Gastrocnemius medialis (tissue), 4 donors: ENCODE data around the gene CPSF2. TPM values are rescaled to one million over a fixed set of nuclear protein-coding genes. Genes with fewer than 3 reads are reported as not detected.

Experiments used
- ATAC-seq, 2 donors: fragments of 150-250 bp; one replicate each; pipeline ENCODE4 v1.9.1; 2016
- DNase-seq, 2 donors: peaks; one replicate each; pipeline ENCODE4 v3.0.0-alpha.2; 2019
- H3K27ac ChIP-seq, 4 donors: fragments of 200-600 bp; sonication (generic); 1 replicate in 1 of 4; 2 replicates in 3 of 4; pipeline ENCODE4 v1.5.1; 2016 to 2018; ENCODE audit warnings: mild to moderate bottlenecking in 2 of 4, moderate library complexity in 1 of 4
- H3K27me3 ChIP-seq, 3 donors: fragments of 200-600 bp; sonication (generic) in 2 of 3; 1 replicate in 1 of 3; 2 replicates in 2 of 3; pipeline versions ENCODE4 v1.5.1 to v1.6.0; 2016 to 2019; ENCODE audit warnings: mild to moderate bottlenecking in 1 of 3, moderate library complexity in 1 of 3
- H3K36me3 ChIP-seq, 2 donors: fragments of 200-600 bp; sonication (generic) in 1 of 2; one replicate each; pipeline ENCODE4 v1.5.1; 2017 to 2018
- H3K4me1 ChIP-seq, 2 donors: fragments of 200-600 bp; sonication (generic) in 1 of 2; one replicate each; pipeline ENCODE4 v1.5.1; 2016 to 2017; ENCODE audit warnings: mild to moderate bottlenecking in 2 of 2
- H3K4me3 ChIP-seq, 4 donors: fragments of 200-600 bp; sonication (generic) in 3 of 4; 1 replicate in 1 of 4; 2 replicates in 3 of 4; pipeline ENCODE4 v1.5.1; 2016 to 2019; ENCODE audit warnings: mild to moderate bottlenecking in 2 of 4
- H3K9me3 ChIP-seq, 3 donors: fragments of 200-600 bp; sonication (generic) in 2 of 3; 1 replicate in 1 of 3; 2 replicates in 2 of 3; pipeline ENCODE4 v1.5.1; 2016 to 2019
- POLR2A ChIP-seq, 2 donors: fragments of 450-650 bp; IDR thresholded peaks; one replicate each; pipeline ENCODE4 v1.6.1; 2017; ENCODE audit warnings: antibody characterized with exemption in 2 of 2, mild to moderate bottlenecking in 2 of 2, moderate library complexity in 2 of 2
- in situ Hi-C, 4 donors: fragments of 200-750 bp; cut with MboI; loops; one replicate each; pipeline versions ENCODE4 v1.15.0 to v1.8.0; 2017; ENCODE audit warnings: low sequenced_read_pairs in 4 of 4
- intact Hi-C: fragments of 100-400 bp; cut with DNase I; formaldehyde crosslinking; loops from one replicate; pipeline ENCODE4 v1.15.1; 2023; ENCODE audit warnings: low total_unique reads
- total RNA-seq, 4 donors: library from RNA; depleted of rRNA; stranded (reverse); fragments of >200 nt; gene quantifications; one replicate each; pipeline versions ENCODE4 v1.1.0 to v1.2.3, GENCODE V29; 2016
- TF ChIP-seq, protein P1 (sequence below), 5 experiments: fragments of 450-650 bp in 3 of 5; fragments of 200-600 bp in 2 of 5; sonication (generic) in 2 of 5; IDR thresholded peaks in 4 of 5; conservative IDR thresholded peaks in 1 of 5; 1 replicate in 4 of 5; 2 replicates in 1 of 5; pipeline ENCODE4 v1.5.1; 2016 to 2019; ENCODE audit warnings: antibody characterized with exemption in 5 of 5, mild to moderate bottlenecking in 3 of 5, moderate library complexity in 3 of 5

CPSF2 gene
- total RNA-seq, 4 donors from 2014 or later, result 52.2 to 146 (median 58.6) TPM

DNA sequence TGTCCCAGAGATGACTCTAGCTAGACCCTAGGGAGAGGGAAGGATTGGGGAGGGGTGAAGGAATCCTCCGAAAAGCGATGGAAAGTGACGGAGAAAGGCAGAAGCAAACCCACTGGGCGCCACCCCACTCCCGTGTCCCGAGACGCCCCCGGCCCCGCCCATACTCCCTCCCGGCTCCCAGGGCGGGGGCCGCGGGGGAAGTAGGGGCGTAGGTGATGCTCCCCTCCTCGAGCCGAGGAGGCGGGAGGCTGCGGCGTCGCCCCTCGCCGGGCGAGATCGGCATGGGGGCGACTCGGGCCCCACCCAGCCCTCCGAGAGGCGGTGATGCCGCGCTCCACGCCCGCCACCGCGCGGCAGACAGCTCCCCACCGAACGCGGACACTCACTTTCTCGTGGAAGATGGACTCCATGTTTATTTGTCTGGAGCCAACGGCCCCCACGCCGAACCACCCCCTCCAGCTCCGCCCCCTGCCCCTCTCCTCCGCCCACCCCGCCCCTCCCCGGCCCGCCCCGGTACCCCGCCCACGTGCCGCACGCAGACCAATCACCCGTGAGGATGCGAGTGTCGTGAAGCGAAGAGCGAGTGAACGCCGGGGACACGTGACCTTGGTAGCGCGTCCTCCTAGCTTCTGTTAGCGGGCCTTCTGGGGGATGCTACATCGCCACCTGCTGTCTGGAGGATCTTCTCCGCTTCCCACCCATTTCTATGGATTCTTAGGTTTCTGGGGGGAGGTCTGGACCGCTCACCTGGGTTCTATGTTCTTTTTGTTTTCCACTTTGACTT, 15.4 kb upstream of the CPSF2 start, which contains the start of gene ATXN3:
Gene ATXN3 (minus strand): TSS at position 440 of the 784 bp plus-strand sequence. CDS start 30 bp downstream, at position 410.
- intact Hi-C loops (loop anchor here (1.0 kb wide), 2 partner anchors 15 to 66 kb away; partner anchors contain the start of genes CPSF2, NDUFB1 and TRIP11), in situ Hi-C loops (loop anchor here in 1 of 4 donors (5.0 to 25.0 kb wide), 3 partner anchors 69 to 681 kb away; partner anchors contain the start of genes GOLGA5 and PPP4R3A)
- Histone ChIP-seq H3K4me3 (peak within 1 kb of the TSS; percentile 92 to 98 (median 95)), H3K27me3 (no peaks in the 10 kb centered on the region), H3K9me3 (no peaks in the 10 kb centered on the region), H3K27ac (peak within 1 kb of the TSS; percentile 96 to 97 (median 97)), H3K4me1 (peaks cover 10 to 24% of the 10 kb centered on the region in 2 donors), H3K36me3 (no peaks in the 10 kb centered on the region)
- TF ChIP-seq, protein P1, sequence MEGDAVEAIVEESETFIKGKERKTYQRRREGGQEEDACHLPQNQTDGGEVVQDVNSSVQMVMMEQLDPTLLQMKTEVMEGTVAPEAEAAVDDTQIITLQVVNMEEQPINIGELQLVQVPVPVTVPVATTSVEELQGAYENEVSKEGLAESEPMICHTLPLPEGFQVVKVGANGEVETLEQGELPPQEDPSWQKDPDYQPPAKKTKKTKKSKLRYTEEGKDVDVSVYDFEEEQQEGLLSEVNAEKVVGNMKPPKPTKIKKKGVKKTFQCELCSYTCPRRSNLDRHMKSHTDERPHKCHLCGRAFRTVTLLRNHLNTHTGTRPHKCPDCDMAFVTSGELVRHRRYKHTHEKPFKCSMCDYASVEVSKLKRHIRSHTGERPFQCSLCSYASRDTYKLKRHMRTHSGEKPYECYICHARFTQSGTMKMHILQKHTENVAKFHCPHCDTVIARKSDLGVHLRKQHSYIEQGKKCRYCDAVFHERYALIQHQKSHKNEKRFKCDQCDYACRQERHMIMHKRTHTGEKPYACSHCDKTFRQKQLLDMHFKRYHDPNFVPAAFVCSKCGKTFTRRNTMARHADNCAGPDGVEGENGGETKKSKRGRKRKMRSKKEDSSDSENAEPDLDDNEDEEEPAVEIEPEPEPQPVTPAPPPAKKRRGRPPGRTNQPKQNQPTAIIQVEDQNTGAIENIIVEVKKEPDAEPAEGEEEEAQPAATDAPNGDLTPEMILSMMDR (IDR thresholded peaks at IDR 0.05 in 4 of 5, conservative IDR thresholded peaks at IDR 0.05 in 1 of 5), result peak; percentile 51 to 86 (median 70)
- TF ChIP-seq POLR2A (IDR thresholded peaks at IDR 0.05), result peak; percentile 48 to 71
- peak; percentile 97 to 98 for DNase-seq
- ATAC-seq, result peak; percentile 91 to 95

- Histone ChIP-seq H3K27ac (no peak overlapping the region), H3K27me3 (no peaks in the 10 kb centered on the region), H3K9me3 (no peaks in the 10 kb centered on the region), H3K4me1 (peaks cover 14 to 21% of the 10 kb centered on the region in 2 donors), H3K36me3 (no peaks in the 10 kb centered on the region), H3K4me3 (no peak overlapping the region)
- ATAC-seq (no peak), DNase-seq (no peak)
- intact Hi-C loops, result no loop called here
- in situ Hi-C loops, result loop anchor here in 1 of 4 donors (5.0 to 25.0 kb wide), 3 partner anchors 71 to 679 kb away; partner anchors contain the start of genes GOLGA5 and PPP4R3A
- no peak for TF ChIP-seq POLR2A (IDR thresholded peaks at IDR 0.05)
- TF ChIP-seq, protein P1 (IDR thresholded peaks at IDR 0.05 in 4 of 5, conservative IDR thresholded peaks at IDR 0.05 in 1 of 5), result no peak
Measured at GRCh38 chr14:92108345-92109254, 13.2 kb upstream of the CPSF2 start.

DNA sequence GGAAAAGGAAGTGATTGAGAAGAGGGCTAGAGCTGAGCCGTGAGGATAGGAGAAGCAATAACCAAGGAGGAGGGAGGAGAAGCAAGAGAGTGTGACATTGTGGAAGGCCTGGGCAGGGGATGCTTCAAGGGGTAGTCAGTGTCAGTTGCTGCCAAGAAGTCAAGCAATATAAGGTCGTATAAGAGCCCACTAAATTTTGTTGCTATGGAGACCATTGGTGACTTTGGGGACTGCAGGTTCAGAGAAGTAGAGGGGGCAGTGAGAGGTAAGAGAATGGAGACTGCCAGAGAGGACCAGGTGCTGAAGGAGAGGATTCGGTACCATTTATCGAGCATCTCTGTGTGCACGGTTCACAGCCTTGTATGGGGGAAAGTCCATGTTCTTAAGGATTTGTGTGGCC, 12.3 kb upstream of the CPSF2 start:
- in situ Hi-C loops (loop anchor here in 1 of 4 donors (5.0 to 25.0 kb wide), 3 partner anchors 72 to 678 kb away; partner anchors contain the start of genes GOLGA5 and PPP4R3A), intact Hi-C loops (no loop called here)
- Histone ChIP-seq H3K36me3 (no peaks in the 10 kb centered on the region), H3K27me3 (no peaks in the 10 kb centered on the region), H3K4me3 (no peak overlapping the region), H3K9me3 (no peaks in the 10 kb centered on the region), H3K27ac (no peak overlapping the region), H3K4me1 (peaks cover 14% of the 10 kb centered on the region in 2 donors)
- no peak for TF ChIP-seq POLR2A (IDR thresholded peaks at IDR 0.05)
- TF ChIP-seq, protein P1 (IDR thresholded peaks at IDR 0.05 in 4 of 5, conservative IDR thresholded peaks at IDR 0.05 in 1 of 5), result no peak
- DNase-seq, result no peak
- no peak for ATAC-seq

GRCh38 chr14:92121207-92121669, 531 bp upstream of the CPSF2 start:
- H3K9me3 ChIP-seq, result no peaks in the 10 kb centered on the region
- peak; percentile 33 to 47 for DNase-seq
- H3K4me1 ChIP-seq, result peaks cover 37 to 41% of the 10 kb centered on the region in 2 donors
- peak overlapping the region; percentile 84 to 95 (median 91) for H3K4me3 ChIP-seq
- in situ Hi-C loops (loop anchor here in 1 of 4 donors (25.0 kb wide), 2 partner anchors 609 to 666 kb away; partner anchors contain the start of genes GOLGA5 and PPP4R3A), intact Hi-C loops (loop anchor here (1.0 to 10.0 kb wide), 3 partner anchors 15 to 674 kb away; partner anchors contain the start of genes ATXN3 and GOLGA5)
- peak overlapping the region; percentile 92 to 99 (median 96) for H3K27ac ChIP-seq
- ATAC-seq, result peak; percentile 57
- TF ChIP-seq, protein P1 (IDR thresholded peaks at IDR 0.05 in 4 of 5, conservative IDR thresholded peaks at IDR 0.05 in 1 of 5), result no peak
- TF ChIP-seq POLR2A (IDR thresholded peaks at IDR 0.05), result no peak
- H3K27me3 ChIP-seq, result no peaks in the 10 kb centered on the region
- peaks cover 0 to 23% of the 10 kb centered on the region in 2 donors for H3K36me3 ChIP-seq
